Measurements from ENCODE around the gene KCTD21.

DNA sequence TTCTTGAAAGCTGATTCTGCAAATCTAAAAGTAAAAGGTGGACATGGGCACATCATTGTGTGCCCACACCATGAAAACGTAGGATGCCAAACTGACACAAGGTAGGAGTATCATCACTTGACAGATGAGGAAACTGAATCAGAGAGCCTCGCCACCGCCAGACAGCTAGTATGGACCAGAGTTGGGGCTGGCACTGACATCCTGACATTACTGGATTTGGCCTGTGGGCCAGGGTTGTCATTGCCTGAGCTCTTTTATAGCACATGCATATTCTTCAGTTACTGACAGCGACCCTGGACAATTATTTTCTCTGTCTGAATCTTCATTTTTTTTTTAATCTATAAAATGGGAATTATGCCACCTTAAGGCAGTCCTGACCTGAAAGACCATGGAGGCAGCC is 16.8 kb upstream of the KCTD21 start:
- TF ChIP-seq POLR2AphosphoS5 (IDR thresholded peaks at IDR 0.05; ENCODE audit: borderline replicate concordance, low read depth, low read length) (no peak), EZH2 (IDR thresholded peaks at IDR 0.05) (no peak), FOXP2 (optimal IDR thresholded peaks at IDR 0.05; ENCODE audit: control extremely low read depth, extremely low read length, insufficient read depth) (no peak)
